Measurements from ENCODE around the gene ERICH4.
A peak's percentile ranks its signal among the peaks of the same experiment; 100 is the strongest.
"Not testable (repeated sequence)": the region's sequence is repeated elsewhere in the genome, so short reads cannot be mapped to it uniquely, and the experiment has no call there.

Gene ERICH4

GRCh38 chr19:41415154-41415571 is 27.8 kb upstream of the ERICH4 start:
- DNase-seq = no peak

GRCh38 chr19:41416194-41416674 is 26.7 kb upstream of the ERICH4 start:
- no peak for DNase-seq

GRCh38 chr19:41420101-41420880 is 22.7 kb upstream of the ERICH4 start:
- DNase-seq = no peak

DNA sequence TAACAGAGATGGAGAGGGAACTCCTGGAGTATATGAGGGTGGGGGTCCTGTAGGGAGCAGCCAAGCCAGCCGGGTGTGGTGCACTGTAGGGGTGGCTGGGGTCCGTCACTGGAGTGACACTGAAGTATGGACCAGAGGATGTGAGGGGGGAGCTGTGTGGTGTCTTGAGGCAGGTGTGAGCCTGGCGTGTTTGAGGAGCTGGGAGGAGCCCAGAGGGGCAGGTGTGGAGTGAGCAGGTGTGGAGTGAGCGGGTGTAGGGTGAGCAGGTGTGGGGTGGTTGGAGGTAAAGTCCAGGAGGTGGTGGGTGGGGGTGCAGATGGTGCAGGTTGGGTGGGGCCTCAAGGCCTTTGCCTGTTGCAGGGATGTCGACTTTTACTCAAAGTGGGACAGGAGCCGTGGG is 21.6 kb upstream of the ERICH4 start:
- no peak for DNase-seq

DNA sequence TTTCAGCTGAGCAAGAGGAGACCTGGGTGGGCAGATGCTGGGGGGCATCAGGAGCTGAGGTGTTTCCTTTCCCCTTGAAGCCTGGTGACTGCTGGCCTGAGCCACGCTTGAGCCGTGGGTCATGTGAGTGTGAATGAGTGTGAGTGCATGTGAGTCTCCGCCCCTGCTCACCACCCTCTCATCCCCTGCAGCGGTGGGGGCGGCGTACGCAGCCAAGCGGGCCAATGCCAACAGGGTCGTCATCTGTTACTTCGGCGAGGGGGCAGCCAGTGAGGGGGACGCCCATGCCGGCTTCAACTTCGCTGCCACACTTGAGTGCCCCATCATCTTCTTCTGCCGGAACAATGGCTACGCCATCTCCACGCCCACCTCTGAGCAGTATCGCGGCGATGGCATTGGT is 21.0 kb upstream of the ERICH4 start:
- no peak for DNase-seq

- no peak for DNase-seq
Measured at GRCh38 chr19:41422456-41422855, 20.5 kb upstream of the ERICH4 start.

GRCh38 chr19:41422955-41423354 is 20.0 kb upstream of the ERICH4 start:
- DNase-seq = no peak

DNA sequence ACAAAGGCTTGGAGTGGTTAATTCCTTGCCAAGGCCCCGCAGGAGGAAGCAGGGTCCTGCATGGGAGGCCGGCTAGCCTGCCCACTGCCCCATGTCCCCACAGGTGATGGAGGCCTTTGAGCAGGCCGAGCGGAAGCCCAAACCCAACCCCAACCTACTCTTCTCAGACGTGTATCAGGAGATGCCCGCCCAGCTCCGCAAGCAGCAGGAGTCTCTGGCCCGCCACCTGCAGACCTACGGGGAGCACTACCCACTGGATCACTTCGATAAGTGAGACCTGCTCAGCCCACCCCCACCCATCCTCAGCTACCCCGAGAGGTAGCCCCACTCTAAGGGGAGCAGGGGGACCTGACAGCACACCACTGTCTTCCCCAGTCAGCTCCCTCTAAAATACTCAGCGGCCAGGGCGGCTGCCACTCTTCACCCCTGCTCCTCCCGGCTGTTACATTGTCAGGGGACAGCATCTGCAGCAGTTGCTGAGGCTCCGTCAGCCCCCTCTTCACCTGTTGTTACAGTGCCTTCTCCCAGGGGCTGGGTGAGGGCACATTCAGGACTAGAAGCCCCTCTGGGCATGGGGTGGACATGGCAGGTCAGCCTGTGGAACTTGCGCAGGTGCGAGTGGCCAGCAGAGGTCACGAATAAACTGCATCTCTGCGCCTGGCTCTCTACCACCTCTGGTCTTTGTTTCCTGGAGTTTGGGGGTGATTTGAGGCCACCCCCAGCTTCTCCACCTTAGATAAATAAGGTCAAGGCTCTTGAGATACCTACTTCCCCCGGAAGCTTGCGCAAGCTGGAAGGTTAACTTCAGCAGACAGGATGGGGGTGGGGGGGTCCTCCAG is 18.4 kb upstream of the ERICH4 start:
- DNase-seq = no peak

DNA sequence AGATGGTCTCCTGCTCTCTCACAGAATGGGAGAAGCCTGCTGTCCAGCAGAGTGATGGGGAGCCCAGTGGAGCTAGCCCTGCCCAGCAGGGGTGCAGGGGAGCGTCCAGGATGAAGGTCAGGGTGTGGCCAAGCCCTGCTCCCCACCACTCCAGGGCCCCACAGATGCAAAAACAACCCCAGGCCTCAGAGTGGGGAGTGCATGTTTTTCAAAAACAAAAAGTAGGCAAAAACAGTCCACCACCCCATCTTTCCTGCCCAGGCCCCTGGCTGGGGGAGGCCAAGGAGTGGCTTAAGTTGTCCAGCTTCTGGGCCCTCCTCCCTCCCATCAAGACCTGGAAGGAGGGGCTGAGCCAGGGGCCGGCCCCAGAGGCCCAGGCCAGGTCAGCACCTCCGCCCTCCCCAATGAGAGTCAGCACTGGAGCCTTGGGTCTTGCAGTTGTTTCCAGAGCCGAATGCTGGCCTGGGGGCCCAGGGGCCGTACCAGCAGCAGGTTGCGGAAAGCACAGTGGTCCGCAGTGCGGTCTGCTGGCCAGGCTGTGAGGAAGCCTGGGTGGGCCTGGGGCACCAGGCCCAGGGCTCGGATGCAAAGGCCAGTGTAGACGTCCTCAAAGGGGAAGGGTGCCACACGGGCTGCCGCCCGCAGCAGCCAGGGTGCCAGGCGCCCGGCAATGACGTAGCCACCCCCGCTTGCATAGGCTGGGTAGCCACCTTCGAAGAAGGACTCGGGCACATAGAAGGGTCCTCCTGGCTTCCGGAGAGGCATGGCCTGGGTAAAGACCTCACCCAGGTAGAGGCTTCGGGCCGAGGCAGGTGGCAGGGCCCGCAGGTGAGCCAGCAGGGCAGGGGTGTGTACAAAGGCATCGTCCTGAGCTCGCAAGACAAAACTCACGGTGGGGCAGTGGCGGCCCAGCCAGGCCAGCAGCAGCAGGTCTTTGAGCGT is 17.5 kb upstream of the ERICH4 start:
- no peak for DNase-seq

DNA sequence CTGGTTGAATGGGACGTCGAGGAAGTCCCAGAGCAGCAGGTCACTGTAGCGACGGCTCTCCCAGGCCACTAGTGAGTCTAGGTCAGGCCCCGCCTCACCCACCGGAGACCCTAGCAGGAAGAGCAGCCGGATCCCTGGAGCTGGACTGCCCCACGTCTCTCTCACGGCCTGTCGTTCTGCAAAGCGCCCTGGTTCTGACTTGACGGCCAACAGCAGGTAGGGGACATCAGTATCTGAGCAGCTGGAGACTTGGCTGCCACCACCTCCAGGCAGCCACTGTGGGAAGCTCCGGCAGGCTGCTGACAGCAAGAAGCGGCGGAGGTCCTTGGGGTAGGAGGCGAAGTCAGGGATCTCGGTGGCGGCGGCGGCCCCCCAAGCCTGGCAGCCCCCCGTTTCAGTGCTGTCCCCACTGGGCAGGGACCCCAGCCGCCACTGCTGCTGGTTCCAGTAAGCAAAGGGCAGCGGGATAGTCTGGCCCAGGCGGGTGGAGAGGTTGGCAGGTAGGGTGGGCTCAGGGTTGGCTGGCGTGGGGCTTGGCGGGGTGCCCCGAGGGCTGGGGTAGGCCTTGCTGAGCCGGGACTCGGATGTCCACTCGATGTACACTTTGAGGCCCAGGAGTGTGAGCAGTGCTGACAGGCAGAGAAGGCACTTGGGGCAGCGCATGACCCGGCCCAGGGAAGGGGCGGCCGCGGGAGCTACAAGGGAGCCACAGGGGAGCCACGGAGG is 16.7 kb upstream of the ERICH4 start:
- no peak for DNase-seq

DNA sequence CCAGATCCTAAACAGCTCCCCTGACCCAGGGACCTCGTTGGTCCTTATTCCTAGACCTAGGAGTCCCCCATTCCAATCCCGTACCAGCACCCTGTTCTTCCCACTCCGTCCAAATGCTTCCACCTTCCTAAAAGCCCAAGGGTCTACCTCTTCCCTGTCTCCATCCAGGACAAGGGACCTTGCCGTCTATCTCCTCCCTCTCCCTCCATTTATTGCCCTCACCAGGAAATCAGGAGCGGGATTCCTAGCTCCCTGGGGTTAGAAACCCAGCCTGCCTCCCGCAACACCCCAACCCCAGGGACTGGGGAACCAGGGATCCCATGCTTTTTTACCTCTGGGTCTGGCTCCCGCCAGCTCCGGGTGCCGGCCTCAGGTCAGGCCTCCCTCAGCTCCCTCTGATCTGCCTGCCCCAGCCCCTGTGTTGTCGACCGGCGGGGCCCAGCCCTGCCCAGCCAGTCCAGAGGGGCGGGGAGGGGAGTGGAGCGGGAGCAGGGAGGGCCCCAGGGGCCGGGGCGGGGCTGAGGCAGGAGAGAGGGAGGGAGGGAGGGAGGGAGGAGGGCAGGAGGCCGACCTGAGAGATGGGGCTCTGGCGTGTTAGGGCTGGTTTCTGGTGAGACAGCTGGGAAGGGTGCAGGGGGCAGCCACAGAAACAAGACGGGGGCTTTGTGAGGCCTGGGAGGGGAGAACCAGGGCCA is 15.9 kb upstream of the ERICH4 start, which contains the start of gene B3GNT8:
B3GNT8 (minus strand) TSS at position 423 of the 695 bp plus-strand sequence. CDS start 596 bp downstream, outside the sequence.
- peak; percentile 28 for DNase-seq

- peak; percentile 38 for DNase-seq
Measured at GRCh38 chr19:41427647-41428480, 15.1 kb upstream of the ERICH4 start.

- no peak for DNase-seq
Measured at GRCh38 chr19:41428481-41428859, 14.5 kb upstream of the ERICH4 start.

- DNase-seq = no peak
Measured at GRCh38 chr19:41430922-41431321, 12.0 kb upstream of the ERICH4 start.

DNA sequence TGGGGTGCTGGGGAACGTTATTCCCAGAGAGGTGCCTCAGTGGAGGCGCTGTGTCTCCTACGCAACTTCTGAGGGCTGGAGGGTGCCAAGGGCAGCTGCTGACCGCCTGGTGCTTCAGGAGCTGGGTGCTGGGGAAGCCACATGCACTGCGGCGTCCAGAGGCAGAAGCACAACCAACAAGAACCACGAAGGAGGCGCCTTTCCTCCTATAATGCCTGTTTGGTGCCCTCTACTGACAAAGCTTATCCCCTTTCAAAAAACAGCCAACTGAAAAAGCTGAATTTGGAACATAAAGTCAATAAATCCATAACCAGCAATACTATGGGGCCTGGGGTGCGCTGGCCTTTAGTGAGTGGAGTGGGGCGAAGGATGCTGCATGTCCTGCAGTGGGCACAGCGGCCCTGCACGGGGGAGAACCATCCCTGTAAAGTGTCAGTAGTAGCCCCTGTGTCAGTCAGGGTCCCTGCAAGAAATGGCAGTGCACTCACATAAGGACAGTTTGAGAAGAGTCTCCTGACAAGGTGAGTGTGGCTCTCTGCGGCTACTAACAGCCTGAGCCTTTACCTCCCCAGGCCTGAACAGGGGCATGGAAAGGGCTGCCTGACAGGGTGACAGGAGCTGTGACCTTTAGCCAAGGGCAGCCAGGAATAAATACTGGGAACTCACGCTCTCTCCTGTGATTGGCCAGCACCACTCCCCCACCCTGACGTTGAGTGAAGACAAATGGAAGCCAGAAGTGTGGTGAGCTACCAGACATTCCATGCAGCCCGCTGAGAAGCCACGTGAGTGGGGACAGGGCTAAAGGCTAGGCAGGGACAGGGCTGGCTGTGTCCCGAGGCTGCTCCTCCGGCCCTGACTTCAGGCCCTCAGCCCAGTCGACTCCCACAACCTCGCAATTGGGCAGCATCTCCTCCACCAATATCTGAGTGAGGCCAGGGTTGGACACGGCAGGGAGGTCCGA is 11.2 kb upstream of the ERICH4 start:
- no peak for DNase-seq

DNA sequence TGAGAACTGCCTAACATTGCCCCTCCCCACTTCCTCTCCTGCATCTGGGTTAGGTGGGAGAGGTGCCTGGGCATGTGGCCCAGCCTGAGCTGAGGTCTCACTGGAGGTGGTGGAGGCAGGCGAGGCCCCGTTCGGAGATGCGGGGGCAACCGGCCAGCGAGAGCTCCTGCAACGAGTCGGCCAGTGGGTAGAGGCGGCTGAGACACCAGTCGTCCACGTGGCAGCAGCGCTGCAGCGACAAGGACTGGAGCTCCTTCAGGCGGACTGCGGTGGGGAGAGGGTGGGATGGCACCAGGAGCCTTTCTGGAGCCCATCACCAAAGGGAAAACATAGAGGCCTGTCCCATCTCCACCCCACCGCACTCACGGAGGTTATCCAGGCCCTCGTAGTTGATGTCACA is 9.8 kb upstream of the ERICH4 start:
- no peak for DNase-seq

GRCh38 chr19:41434450-41434849 is 8.5 kb upstream of the ERICH4 start:
- no peak for DNase-seq

GRCh38 chr19:41435376-41435775 is 7.6 kb upstream of the ERICH4 start:
- DNase-seq = not testable (repeated sequence)

Measured in activated effector memory CD4-positive, alpha-beta T cell treated with Interleukin-2 at 50 U/mL for 16 hours (primary cell).